Caco-2 (cell line): ENCODE data around the gene MMP17. TPM values are rescaled to one million over a fixed set of nuclear protein-coding genes. Genes with fewer than 3 reads are reported as not detected.

Experiments
- BruUV-seq: library from RNA; stranded (reverse); fragments of 400-500 nt; replicated peaks from 2 replicates; lab custom pipeline; 2021; lab: Mats Ljungman, UMichigan
- CTCF ChIA-PET: fragments of 300-600 bp; sonication (Branson Sonifier 250); formaldehyde crosslinking; loops from one replicate; lab custom pipeline; 2022; ENCODE audit warnings: antibody characterized with exemption; lab: Charles Lee
- POLR2A ChIA-PET: fragments of 300-600 bp; sonication (Branson Sonifier 250); formaldehyde crosslinking; loops from one replicate; lab custom pipeline; 2022; ENCODE audit warnings: antibody characterized with exemption; lab: Charles Lee
- DNase-seq, 2 experiments: peaks; one replicate each; pipeline versions ENCODE4 v3.0.0 to v3.0.0-alpha.2; 2020 to 2022
- H3K27me3 ChIP-seq: replicated peaks from 2 replicates; pipeline ENCODE4 v1.6.0; 2011; ENCODE audit warnings: low read length; ENCODE audit not compliant: control insufficient read depth, insufficient read depth
- H3K36me3 ChIP-seq: 2 replicates; pipeline ENCODE4 v1.5.1; 2011; ENCODE audit warnings: low read length; ENCODE audit not compliant: control insufficient read depth, insufficient read depth
- H3K4me1 ChIP-seq: fragments of 250-450 bp; sonication (Bioruptor Pico); 2 replicates; pipeline ENCODE4 v1.5.1; 2020; ENCODE audit warnings: mild to moderate bottlenecking
- H3K4me3 ChIP-seq: 2 replicates; pipeline ENCODE4 v1.5.1; 2011; ENCODE audit warnings: low read depth, mild to moderate bottlenecking, control low read depth, low read length
- H3K9me3 ChIP-seq: fragments of 250-450 bp; sonication (Bioruptor Pico); 2 replicates; pipeline ENCODE4 v1.5.1; 2020; ENCODE audit warnings: mild to moderate bottlenecking, moderate library complexity
- H3K27ac Mint-ChIP-seq: one replicate; pipeline ENCODE4 v1.8.0; 2022; ENCODE audit warnings: mixed read lengths; ENCODE audit not compliant: unreplicated experiment
- H3K27me3 Mint-ChIP-seq: one replicate; pipeline ENCODE4 v1.8.0; 2022; ENCODE audit warnings: mixed read lengths; ENCODE audit not compliant: insufficient read depth, unreplicated experiment
- H3K36me3 Mint-ChIP-seq: one replicate; pipeline ENCODE4 v1.8.0; 2022; ENCODE audit warnings: mild to moderate bottlenecking, mixed read lengths; ENCODE audit not compliant: insufficient read depth, unreplicated experiment
- H3K4me1 Mint-ChIP-seq: one replicate; pipeline ENCODE4 v1.8.0; 2022; ENCODE audit warnings: low read depth, mixed read lengths; ENCODE audit not compliant: unreplicated experiment
- H3K4me3 Mint-ChIP-seq: one replicate; pipeline ENCODE4 v1.8.0; 2022; ENCODE audit warnings: mild to moderate bottlenecking, moderate library complexity, mixed read lengths; ENCODE audit not compliant: unreplicated experiment
- H3K9me3 Mint-ChIP-seq: one replicate; pipeline ENCODE4 v1.8.0; 2022; ENCODE audit warnings: mixed read lengths; ENCODE audit not compliant: unreplicated experiment
- intact Hi-C: fragments of 100-400 bp; cut with micrococcal nuclease; formaldehyde crosslinking; loops from one replicate; pipeline ENCODE4 v1.10.0; 2022; ENCODE audit not compliant: unreplicated experiment
- total RNA-seq: library from RNA; stranded (reverse); gene quantifications from 2 replicates; pipeline ENCODE4 v1.2.3, GENCODE V29; 2022
- TF ChIP-seq, protein P1 (sequence below), 2 experiments: fragments of 200-600 bp in 1 of 2; IDR thresholded peaks; 1 replicate in 1 of 2; 2 replicates in 1 of 2; pipeline versions ENCODE4 v1.5.1 to v1.8.0; 2011 to 2022; ENCODE audit warnings: antibody characterized with exemption in 1 of 2, control low read depth in 1 of 2, inconsistent platforms in 1 of 2, low read depth in 1 of 2, low read length in 1 of 2, mild to moderate bottlenecking in 1 of 2, moderate library complexity in 1 of 2; ENCODE audit not compliant: insufficient read depth in 1 of 2, severe bottlenecking in 1 of 2, unreplicated experiment in 1 of 2

Gene MMP17
- total RNA-seq, 1 experiment from 2014 or later: 4.6 TPM

DNA sequence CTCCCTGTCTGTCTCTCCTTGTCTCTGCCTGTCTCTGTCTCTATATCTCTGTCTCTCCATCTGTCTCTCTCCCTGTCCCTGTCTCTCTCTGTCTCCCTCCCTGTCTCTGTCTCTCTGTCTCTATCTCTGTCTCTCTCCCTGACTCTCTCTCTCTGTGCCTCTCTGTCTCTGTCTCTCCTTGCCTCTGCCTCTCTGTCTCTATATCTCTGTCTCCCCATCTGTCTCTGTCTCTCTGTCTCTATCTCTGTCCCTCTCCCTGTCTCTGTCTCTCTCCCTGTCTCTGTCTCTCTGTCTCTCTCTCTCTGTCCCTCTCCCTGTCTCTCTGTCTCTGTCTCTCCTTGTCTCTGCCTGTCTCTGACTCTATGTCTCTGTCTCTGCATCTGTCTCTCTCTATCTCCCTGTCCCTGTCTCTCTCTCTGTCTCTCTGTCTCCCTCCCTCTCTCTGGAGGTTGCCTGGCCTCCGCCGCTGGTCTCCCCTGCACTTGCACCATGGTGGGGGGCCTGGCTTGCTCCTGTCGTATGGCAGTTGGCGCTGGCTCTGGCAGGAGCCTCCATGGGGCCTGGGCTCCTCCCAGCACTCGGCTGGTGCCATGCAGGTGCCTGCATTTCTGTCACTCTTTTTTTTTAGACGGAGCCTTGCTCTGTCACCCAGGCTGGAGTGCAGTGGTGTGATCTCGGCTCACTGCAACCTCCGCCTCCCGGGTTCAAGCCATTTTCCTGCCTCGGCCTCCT, 28.3 kb downstream of the MMP17 start:
- Mint-ChIP-seq H3K4me3 (no peak overlapping the region), H3K36me3 (peaks cover 29% of the 10 kb centered on the region), H3K27ac (peak overlapping the region; percentile 18), H3K9me3 (no peaks in the 10 kb centered on the region), H3K27me3 (no peaks in the 10 kb centered on the region), H3K4me1 (peaks cover 31% of the 10 kb centered on the region)
- H3K4me1 ChIP-seq: peaks cover 20% of the 10 kb centered on the region
- no peaks in the 10 kb centered on the region for H3K27me3 ChIP-seq
- no TSS peak for BruUV-seq
- H3K36me3 ChIP-seq: no peaks in the 10 kb centered on the region
- TF ChIP-seq, protein P1, sequence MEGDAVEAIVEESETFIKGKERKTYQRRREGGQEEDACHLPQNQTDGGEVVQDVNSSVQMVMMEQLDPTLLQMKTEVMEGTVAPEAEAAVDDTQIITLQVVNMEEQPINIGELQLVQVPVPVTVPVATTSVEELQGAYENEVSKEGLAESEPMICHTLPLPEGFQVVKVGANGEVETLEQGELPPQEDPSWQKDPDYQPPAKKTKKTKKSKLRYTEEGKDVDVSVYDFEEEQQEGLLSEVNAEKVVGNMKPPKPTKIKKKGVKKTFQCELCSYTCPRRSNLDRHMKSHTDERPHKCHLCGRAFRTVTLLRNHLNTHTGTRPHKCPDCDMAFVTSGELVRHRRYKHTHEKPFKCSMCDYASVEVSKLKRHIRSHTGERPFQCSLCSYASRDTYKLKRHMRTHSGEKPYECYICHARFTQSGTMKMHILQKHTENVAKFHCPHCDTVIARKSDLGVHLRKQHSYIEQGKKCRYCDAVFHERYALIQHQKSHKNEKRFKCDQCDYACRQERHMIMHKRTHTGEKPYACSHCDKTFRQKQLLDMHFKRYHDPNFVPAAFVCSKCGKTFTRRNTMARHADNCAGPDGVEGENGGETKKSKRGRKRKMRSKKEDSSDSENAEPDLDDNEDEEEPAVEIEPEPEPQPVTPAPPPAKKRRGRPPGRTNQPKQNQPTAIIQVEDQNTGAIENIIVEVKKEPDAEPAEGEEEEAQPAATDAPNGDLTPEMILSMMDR (IDR thresholded peaks at IDR 0.05; ENCODE audit: insufficient read depth in 1 of 2, low read depth in 1 of 2, low read length in 1 of 2, severe bottlenecking in 1 of 2, unreplicated experiment in 1 of 2): no peak
- POLR2A ChIA-PET: no interaction called here
- no peak for DNase-seq
- intact Hi-C loops: no loop called here
- CTCF ChIA-PET: no interaction called here
- H3K4me3 ChIP-seq: no peak overlapping the region
- no peaks in the 10 kb centered on the region for H3K9me3 ChIP-seq

DNA sequence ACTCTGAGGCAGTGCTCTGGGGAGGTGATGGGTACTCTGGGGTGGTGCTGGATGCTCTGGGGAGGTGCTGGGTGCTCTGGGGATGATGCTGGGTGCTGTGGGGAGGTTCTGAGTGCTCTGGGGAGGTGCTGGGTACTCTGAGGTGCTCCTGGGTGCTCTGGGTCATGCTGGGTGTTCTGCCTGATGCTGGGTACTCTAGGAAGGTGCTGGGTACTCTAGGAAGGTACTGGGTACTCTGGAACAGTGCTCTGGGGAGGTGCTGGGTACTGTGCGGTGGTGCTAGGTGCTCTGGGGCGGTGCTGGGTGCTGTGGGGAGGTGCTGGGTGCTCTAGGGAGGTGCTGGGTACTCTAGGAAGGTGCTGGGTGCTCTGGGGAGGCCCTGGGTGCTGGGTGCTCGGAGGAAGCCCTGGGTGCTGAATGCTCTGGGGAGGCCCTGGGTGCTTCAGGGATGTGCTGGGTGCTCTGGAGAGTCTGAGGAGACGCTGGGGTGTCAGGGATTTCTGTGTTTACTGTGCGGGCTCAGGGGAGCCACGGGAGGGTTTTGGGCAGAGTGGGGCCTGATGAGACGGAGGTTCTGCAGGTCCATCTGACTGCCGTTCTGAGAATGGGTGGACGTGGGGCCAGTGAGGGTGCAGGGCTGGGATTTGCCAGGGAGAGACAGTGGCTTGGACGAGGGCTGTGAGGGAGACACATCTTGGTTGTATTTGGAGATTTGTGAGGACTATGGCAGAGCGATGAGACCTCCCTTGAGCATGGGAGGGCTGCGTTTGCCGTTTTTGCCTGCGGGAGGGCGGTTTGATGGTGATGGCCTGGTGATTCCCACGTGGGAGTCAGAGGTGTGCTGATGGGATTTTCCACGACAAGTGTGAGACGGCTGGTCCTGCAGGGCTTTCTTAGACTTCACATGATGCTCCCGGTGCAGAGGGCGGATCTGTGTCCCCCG, 30.0 kb downstream of the MMP17 start:
- Mint-ChIP-seq H3K9me3 (no peaks in the 10 kb centered on the region), H3K27me3 (no peaks in the 10 kb centered on the region), H3K27ac (peak overlapping the region; percentile 100), H3K4me1 (peaks cover 43% of the 10 kb centered on the region), H3K36me3 (peaks cover 34% of the 10 kb centered on the region), H3K4me3 (no peak overlapping the region)
- no peaks in the 10 kb centered on the region for H3K9me3 ChIP-seq
- no TSS peak for BruUV-seq
- ChIA-PET POLR2A (no interaction called here), CTCF (no interaction called here)
- TF ChIP-seq, protein P1 (IDR thresholded peaks at IDR 0.05; ENCODE audit: insufficient read depth in 1 of 2, low read depth in 1 of 2, low read length in 1 of 2, severe bottlenecking in 1 of 2, unreplicated experiment in 1 of 2): no peak
- no peaks in the 10 kb centered on the region for H3K27me3 ChIP-seq
- DNase-seq: peak in 1 of 2 experiments; percentile 20
- H3K4me3 ChIP-seq: no peak overlapping the region
- intact Hi-C loops: no loop called here
- peaks cover 34% of the 10 kb centered on the region for H3K4me1 ChIP-seq
- no peaks in the 10 kb centered on the region for H3K36me3 ChIP-seq
